ENCODE measurements around the gene TMEM192.
"Not testable (repeated sequence)": the region's sequence is repeated elsewhere in the genome, so short reads cannot be mapped to it uniquely, and the experiment has no call there.

Gene TMEM192

GRCh38 chr4:165079476-165079875 lies 33.2 kb downstream of the TMEM192 start:
- no peak for DNase-seq (ENCODE audit: extremely low spot score)
- CTCF ChIA-PET, result interaction anchor here (0.9 kb wide), 1 partner anchor 17 kb away, joined by 3 read pairs; no protein-coding TSS in a partner anchor
- POLR2A ChIA-PET, result no interaction called here
- no peak for TF ChIP-seq CTCF (IDR thresholded peaks at IDR 0.05; ENCODE audit: control extremely low read depth, extremely low read depth, low read depth, missing control alignments)

GRCh38 chr4:165077034-165077578 lies 35.6 kb downstream of the TMEM192 start:
- TF ChIP-seq CTCF (IDR thresholded peaks at IDR 0.05; ENCODE audit: control extremely low read depth, extremely low read depth, low read depth, missing control alignments), result no peak
- ChIA-PET POLR2A (no interaction called here), CTCF (interaction anchor here (1.5 kb wide), 1 partner anchor 20 kb away, joined by 6 read pairs; no protein-coding TSS in a partner anchor)
- no peak for DNase-seq (ENCODE audit: extremely low spot score)

DNA sequence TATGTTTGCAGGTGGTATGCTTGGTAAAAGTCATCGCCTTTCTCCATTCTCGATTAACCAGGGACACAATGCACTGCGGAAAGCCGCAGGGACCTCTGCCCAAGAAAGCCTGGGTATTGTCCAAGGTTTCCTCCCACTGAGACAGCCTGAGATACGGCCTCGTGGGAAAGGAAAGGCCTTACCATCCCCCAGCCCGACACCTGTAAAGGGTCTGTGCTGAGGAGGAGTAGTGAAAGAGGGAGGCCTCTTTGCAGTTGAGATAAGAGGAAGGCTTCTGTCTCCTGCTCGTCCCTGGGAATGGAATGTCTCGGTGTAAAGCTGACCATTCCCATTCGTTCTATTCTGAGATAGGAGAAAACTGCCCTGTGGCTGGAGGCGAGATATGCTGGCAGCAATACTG lies 39.3 kb downstream of the TMEM192 start:
- POLR2A ChIA-PET; DNase-seq (ENCODE audit: extremely low spot score): not testable (repeated sequence)
- CTCF ChIA-PET, result interaction anchor here (0.9 to 1.1 kb wide), 2 partner anchors 10 to 23 kb away, joined by 4 to 5 read pairs; no protein-coding TSS in a partner anchor

- ChIA-PET CTCF (interaction anchor here (0.6 to 1.0 kb wide), 2 partner anchors 12 to 43 kb away, joined by 3 read pairs; partner anchors contain the start of gene TMEM192), POLR2A (no interaction called here)
- DNase-seq (ENCODE audit: extremely low spot score), result no peak
- no peak for TF ChIP-seq CTCF (IDR thresholded peaks at IDR 0.05; ENCODE audit: control extremely low read depth, extremely low read depth, low read depth, missing control alignments)
Observed at GRCh38 chr4:165070560-165070959, 42.1 kb downstream of the TMEM192 start.

DNA sequence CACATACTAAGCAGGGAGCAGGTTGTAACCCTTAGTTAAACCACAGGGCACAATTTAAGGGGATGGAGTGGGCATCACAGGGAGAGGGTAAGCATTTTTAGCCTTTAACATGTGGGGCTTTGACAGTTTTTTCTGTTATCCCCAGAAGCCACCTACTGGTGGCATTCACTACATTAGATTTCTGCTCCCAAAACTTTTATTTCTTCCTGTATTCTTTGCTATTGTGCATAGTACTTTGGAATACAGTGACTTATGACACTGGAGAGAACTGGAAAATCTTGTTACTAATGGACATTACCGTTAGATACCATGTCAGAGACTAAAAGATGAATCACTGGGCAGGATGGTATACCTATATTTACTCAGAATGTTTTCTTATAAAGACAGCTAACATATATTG lies 51.7 kb downstream of the TMEM192 start:
- TF ChIP-seq CTCF (IDR thresholded peaks at IDR 0.05; ENCODE audit: control extremely low read depth, extremely low read depth, low read depth, missing control alignments), result no peak
- no peak for DNase-seq (ENCODE audit: extremely low spot score)
- ChIA-PET CTCF (no interaction called here), POLR2A (no interaction called here)

- ChIA-PET POLR2A (no interaction called here), CTCF (interaction anchor here (1.3 kb wide), 1 partner anchor 11 kb away, joined by 3 read pairs; no protein-coding TSS in a partner anchor)
- no peak for DNase-seq (ENCODE audit: extremely low spot score)
- no peak for TF ChIP-seq CTCF (IDR thresholded peaks at IDR 0.05; ENCODE audit: control extremely low read depth, extremely low read depth, low read depth, missing control alignments)
Observed at GRCh38 chr4:165059386-165059785, 53.3 kb downstream of the TMEM192 start.

DNA sequence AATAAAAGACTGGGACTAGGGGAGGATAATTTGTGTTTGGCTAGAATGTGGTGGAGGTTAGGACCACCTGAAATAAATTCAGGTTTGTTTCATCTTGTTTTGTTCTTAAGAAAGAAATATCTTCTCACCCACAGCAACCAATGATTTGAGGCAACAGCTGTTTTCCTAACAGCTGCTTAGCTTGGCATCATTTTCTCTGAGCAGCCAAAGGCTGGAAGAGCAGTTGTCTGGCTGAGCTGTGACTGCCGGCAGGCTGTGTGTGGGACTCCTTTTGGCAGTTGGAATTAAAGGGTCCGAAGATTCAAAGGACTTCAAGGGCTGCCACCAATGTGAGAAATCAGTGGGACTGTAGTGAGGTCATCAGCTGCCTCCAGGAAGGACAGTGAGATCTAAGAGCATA lies 54.0 kb downstream of the TMEM192 start:
- no peak for TF ChIP-seq CTCF (IDR thresholded peaks at IDR 0.05; ENCODE audit: control extremely low read depth, extremely low read depth, low read depth, missing control alignments)
- DNase-seq (ENCODE audit: extremely low spot score), result no peak
- POLR2A ChIA-PET, result no interaction called here
- CTCF ChIA-PET, result interaction anchor here (1.3 kb wide), 1 partner anchor 12 kb away, joined by 3 read pairs; no protein-coding TSS in a partner anchor

All from GM10248 (cell line).